ENCODE results near the gene MB21D2. TPM values are rescaled to one million over a fixed set of nuclear protein-coding genes. Genes with fewer than 3 reads are reported as not detected.
A peak's percentile ranks its signal among the peaks of the same experiment; 100 is the strongest.
"Not testable (repeated sequence)": the region's sequence is repeated elsewhere in the genome, so short reads cannot be mapped to it uniquely, and the experiment has no call there.

The MB21D2 gene
- total and polyA plus RNA-seq, 4 donors, result 3.3 to 5.3 (median 4.2) TPM

DNA sequence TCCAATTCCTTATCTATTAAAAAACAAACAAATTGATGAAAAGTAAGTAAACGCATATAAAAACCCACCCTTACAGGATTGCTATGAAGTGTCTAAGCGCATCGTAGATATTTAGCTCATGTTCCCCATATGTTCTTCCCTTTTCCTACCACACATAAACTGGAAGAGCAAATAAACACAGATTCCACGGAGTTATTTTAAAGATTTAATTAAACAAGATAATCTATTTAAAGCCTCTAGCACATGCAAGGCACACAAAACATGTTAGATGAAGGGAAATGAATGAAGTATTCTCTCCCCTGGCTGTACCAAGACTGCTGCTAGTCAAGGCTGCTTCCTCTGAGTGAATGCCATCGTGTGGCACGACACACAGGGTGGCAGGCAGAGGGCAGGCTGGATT lies 111.9 kb downstream of the MB21D2 start:
- Histone ChIP-seq H3K9me3 (ENCODE audit: control insufficient read depth, low read length) (no peaks in the 10 kb centered on the region), H3K4me3 (ENCODE audit: low read length in 2 of 2) (no peak overlapping the region), H3K36me3 (ENCODE audit: control insufficient read depth in 1 of 2, insufficient read depth in 2 of 2, low read length in 1 of 2) (no peaks in the 10 kb centered on the region), H3K27ac (ENCODE audit: low read depth in 1 of 2, low read length in 2 of 2) (no peak overlapping the region), H3K4me1 (ENCODE audit: control insufficient read depth in 1 of 2, insufficient read depth in 2 of 2, low read length in 2 of 2) (no peaks in the 10 kb centered on the region), H3K27me3 (ENCODE audit: control insufficient read depth in 1 of 2, insufficient read depth in 2 of 2, low read length in 1 of 2) (no peaks in the 10 kb centered on the region)
- 91 to 94% methylated on average over 6 of the region's 6 CpGs for WGBS, 2 donors
- DNase-seq (no peak), ATAC-seq (ENCODE audit: low FRiP score) (no peak)
- intact Hi-C loops (cut with DNase I), result no loop called here

GRCh38 chr3:192804502-192804901 lies 113.2 kb downstream of the MB21D2 start:
- H3K27me3 ChIP-seq (ENCODE audit: control insufficient read depth in 1 of 2, insufficient read depth in 2 of 2, low read length in 1 of 2), result no peaks in the 10 kb centered on the region
- H3K36me3 ChIP-seq (ENCODE audit: control insufficient read depth in 1 of 2, insufficient read depth in 2 of 2, low read length in 1 of 2), result no peaks in the 10 kb centered on the region
- H3K27ac ChIP-seq (ENCODE audit: low read depth in 1 of 2, low read length in 2 of 2), result no peak overlapping the region
- H3K4me1 ChIP-seq (ENCODE audit: control insufficient read depth in 1 of 2, insufficient read depth in 2 of 2, low read length in 2 of 2), result no peaks in the 10 kb centered on the region
- H3K9me3 ChIP-seq (ENCODE audit: control insufficient read depth, low read length), result no peaks in the 10 kb centered on the region
- H3K4me3 ChIP-seq (ENCODE audit: low read length in 2 of 2), result no peak overlapping the region
- no peak for DNase-seq
- intact Hi-C loops (cut with DNase I), result no loop called here
- no peak for ATAC-seq (ENCODE audit: low FRiP score)
- 78 to 87% methylated on average over 2 of the region's 2 CpGs for WGBS, 2 donors

DNA sequence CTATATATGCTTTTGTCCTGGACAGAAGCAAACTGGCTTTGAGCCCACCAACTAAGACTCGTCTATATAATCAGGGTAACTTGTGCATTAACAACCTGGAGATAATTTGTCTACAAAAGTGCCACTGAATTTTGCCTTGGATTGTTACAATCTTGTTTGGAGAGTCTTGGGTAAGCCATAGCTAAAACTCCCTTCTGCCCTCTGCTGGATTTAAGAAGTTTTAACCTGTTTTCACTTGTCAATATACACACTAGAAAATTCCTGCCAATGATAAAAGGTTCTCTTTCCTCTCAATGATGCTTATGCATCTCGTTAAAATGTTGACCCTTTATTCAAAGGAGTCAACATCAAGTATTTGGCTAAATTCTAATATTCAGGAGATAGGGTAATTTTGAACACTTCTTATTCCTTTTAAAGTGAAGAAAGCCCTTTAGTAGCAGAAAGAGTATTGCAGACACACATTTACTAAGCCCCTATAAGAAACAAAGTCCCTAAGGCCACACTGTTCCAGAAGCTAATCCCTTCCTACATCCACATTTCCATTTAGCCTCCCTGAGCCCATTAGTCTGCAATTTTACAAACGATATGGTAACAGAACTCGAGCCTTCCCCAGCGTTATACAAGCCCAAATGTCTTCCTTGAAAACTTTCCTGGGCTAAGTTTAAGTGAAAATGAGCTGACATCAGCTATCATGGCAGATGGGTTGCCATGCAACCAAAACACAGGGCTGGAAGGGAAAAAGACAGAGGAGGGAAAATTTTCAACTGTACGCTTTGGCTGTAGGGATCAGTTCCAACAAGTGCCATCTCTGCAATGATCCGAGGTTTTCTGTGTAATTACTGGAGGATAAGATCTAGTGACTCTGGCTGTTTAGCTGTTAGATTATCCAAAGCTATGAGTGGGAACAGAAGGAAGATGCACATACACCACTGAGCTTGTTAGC lies 114.4 kb downstream of the MB21D2 start:
- Histone ChIP-seq H3K4me1 (ENCODE audit: control insufficient read depth in 1 of 2, insufficient read depth in 2 of 2, low read length in 2 of 2) (no peaks in the 10 kb centered on the region), H3K4me3 (ENCODE audit: low read length in 2 of 2) (no peak overlapping the region), H3K36me3 (ENCODE audit: control insufficient read depth in 1 of 2, insufficient read depth in 2 of 2, low read length in 1 of 2) (no peaks in the 10 kb centered on the region), H3K27me3 (ENCODE audit: control insufficient read depth in 1 of 2, insufficient read depth in 2 of 2, low read length in 1 of 2) (no peaks in the 10 kb centered on the region), H3K9me3 (ENCODE audit: control insufficient read depth, low read length) (no peaks in the 10 kb centered on the region), H3K27ac (ENCODE audit: low read depth in 1 of 2, low read length in 2 of 2) (no peak overlapping the region)
- intact Hi-C loops (cut with DNase I), result loop anchor here (1.0 to 2.0 kb wide), 2 partner anchors 236 to 237 kb away; no protein-coding TSS in a partner anchor
- DNase-seq, result no peak
- WGBS, 2 donors, result 60% methylated on average over 7 of the region's 7 CpGs
- no peak for ATAC-seq (ENCODE audit: low FRiP score)

DNA sequence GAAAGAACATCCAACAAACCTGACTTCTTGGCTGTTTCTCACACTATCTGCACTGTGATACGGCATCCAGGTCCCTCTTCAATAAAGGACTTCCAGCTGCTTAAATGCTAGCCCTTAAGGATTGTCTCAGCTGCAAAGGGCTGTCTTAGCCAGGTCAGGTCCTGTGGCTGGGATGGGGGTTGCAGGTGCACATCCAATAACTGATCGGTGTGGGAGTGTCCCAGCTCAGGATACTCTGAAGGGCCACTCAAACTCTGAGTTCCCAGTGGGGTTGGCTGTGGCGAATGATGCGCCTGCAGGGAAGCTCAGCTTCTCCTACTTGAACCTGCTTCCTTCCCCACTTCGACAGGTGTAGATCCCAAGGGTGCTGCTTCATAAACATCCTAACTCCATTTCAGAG lies 115.7 kb downstream of the MB21D2 start:
- intact Hi-C loops (cut with DNase I), result loop anchor here (1.0 to 2.0 kb wide), 2 partner anchors 235 to 236 kb away; no protein-coding TSS in a partner anchor
- Histone ChIP-seq H3K27ac (ENCODE audit: low read depth in 1 of 2, low read length in 2 of 2) (no peak overlapping the region), H3K36me3 (ENCODE audit: control insufficient read depth in 1 of 2, insufficient read depth in 2 of 2, low read length in 1 of 2) (no peaks in the 10 kb centered on the region), H3K4me1 (ENCODE audit: control insufficient read depth in 1 of 2, insufficient read depth in 2 of 2, low read length in 2 of 2) (no peaks in the 10 kb centered on the region), H3K9me3 (ENCODE audit: control insufficient read depth, low read length) (no peaks in the 10 kb centered on the region), H3K4me3 (ENCODE audit: low read length in 2 of 2) (no peak overlapping the region), H3K27me3 (ENCODE audit: control insufficient read depth in 1 of 2, insufficient read depth in 2 of 2, low read length in 1 of 2) (no peaks in the 10 kb centered on the region)
- ATAC-seq (ENCODE audit: low FRiP score) (peak; percentile 52), DNase-seq (no peak)
- whole genome bisulfite sequencing, 2 donors, result 82 to 86% methylated on average over 5 of the region's 5 CpGs

DNA sequence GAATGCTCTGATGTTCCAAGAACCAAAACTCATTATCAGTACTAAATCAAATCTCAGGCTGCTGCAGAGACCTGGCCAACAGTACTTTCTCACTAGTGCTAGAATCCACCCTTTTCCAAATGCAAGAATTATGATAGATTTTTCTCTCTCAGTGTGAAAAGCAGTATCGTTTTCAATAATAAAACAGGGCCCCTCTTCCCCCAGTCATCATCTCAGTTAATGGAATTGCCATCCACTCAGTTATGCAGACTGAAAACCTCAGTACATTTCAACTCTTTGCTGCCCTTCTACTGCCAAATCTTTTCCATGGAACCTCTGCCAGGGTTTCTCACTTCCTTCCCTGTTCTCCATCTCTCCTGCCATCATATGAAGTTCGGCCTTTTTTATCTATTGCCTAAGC lies 117.9 kb downstream of the MB21D2 start:
- WGBS, 2 donors, result 85% methylated on average over 2 of the region's 2 CpGs
- no peaks in the 10 kb centered on the region for H3K36me3 ChIP-seq (ENCODE audit: control insufficient read depth in 1 of 2, insufficient read depth in 2 of 2, low read length in 1 of 2)
- no peak for DNase-seq
- no peak overlapping the region for H3K27ac ChIP-seq (ENCODE audit: low read depth in 1 of 2, low read length in 2 of 2)
- H3K27me3 ChIP-seq (ENCODE audit: control insufficient read depth in 1 of 2, insufficient read depth in 2 of 2, low read length in 1 of 2), result no peaks in the 10 kb centered on the region
- ATAC-seq (ENCODE audit: low FRiP score), result no peak
- H3K9me3 ChIP-seq (ENCODE audit: control insufficient read depth, low read length), result no peaks in the 10 kb centered on the region
- H3K4me3 ChIP-seq (ENCODE audit: low read length in 2 of 2), result no peak overlapping the region
- H3K4me1 ChIP-seq (ENCODE audit: control insufficient read depth in 1 of 2, insufficient read depth in 2 of 2, low read length in 2 of 2), result no peaks in the 10 kb centered on the region
- intact Hi-C loops (cut with DNase I), result no loop called here

- intact Hi-C loops (cut with DNase I), result no loop called here
- WGBS, 2 donors, result 17 to 19% methylated on average over 6 of the region's 6 CpGs
- no peaks in the 10 kb centered on the region for H3K36me3 ChIP-seq (ENCODE audit: control insufficient read depth in 1 of 2, insufficient read depth in 2 of 2, low read length in 1 of 2)
These were observed 122.6 kb downstream of the MB21D2 start for GRCh38 chr3:192795021-192795420.

GRCh38 chr3:192794216-192794615 lies 123.4 kb downstream of the MB21D2 start:
- intact Hi-C loops (cut with DNase I), result no loop called here
- no peaks in the 10 kb centered on the region for H3K4me1 ChIP-seq (ENCODE audit: control insufficient read depth in 1 of 2, insufficient read depth in 2 of 2, low read length in 2 of 2)
- no peaks in the 10 kb centered on the region for H3K27me3 ChIP-seq (ENCODE audit: control insufficient read depth in 1 of 2, insufficient read depth in 2 of 2, low read length in 1 of 2)
- no peaks in the 10 kb centered on the region for H3K36me3 ChIP-seq (ENCODE audit: control insufficient read depth in 1 of 2, insufficient read depth in 2 of 2, low read length in 1 of 2)
- ATAC-seq (ENCODE audit: low FRiP score) (no peak), DNase-seq (no peak)
- H3K27ac ChIP-seq (ENCODE audit: low read depth in 1 of 2, low read length in 2 of 2), result no peak overlapping the region
- H3K9me3 ChIP-seq (ENCODE audit: control insufficient read depth, low read length), result no peaks in the 10 kb centered on the region
- no peak overlapping the region for H3K4me3 ChIP-seq (ENCODE audit: low read length in 2 of 2)
- 92% methylated on average over 3 of the region's 3 CpGs for WGBS, 2 donors

More at GRCh38 chr3:192795021-192795420, 122.6 kb downstream of the MB21D2 start:
- Histone ChIP-seq H3K4me1 (ENCODE audit: control insufficient read depth in 1 of 2, insufficient read depth in 2 of 2, low read length in 2 of 2) (no peaks in the 10 kb centered on the region), H3K27me3 (ENCODE audit: control insufficient read depth in 1 of 2, insufficient read depth in 2 of 2, low read length in 1 of 2) (no peaks in the 10 kb centered on the region), H3K9me3 (ENCODE audit: control insufficient read depth, low read length) (no peaks in the 10 kb centered on the region), H3K27ac (ENCODE audit: low read depth in 1 of 2, low read length in 2 of 2) (no peak overlapping the region), H3K4me3 (ENCODE audit: low read length in 2 of 2) (no peak overlapping the region)
- ATAC-seq (ENCODE audit: low FRiP score) (no peak), DNase-seq (no peak)

- H3K9me3 ChIP-seq (ENCODE audit: control insufficient read depth, low read length); H3K27me3 ChIP-seq (ENCODE audit: control insufficient read depth in 1 of 2, insufficient read depth in 2 of 2, low read length in 1 of 2); H3K27ac ChIP-seq (ENCODE audit: low read depth in 1 of 2, low read length in 2 of 2); intact Hi-C loops (cut with DNase I); H3K36me3 ChIP-seq (ENCODE audit: control insufficient read depth in 1 of 2, insufficient read depth in 2 of 2, low read length in 1 of 2); ATAC-seq (ENCODE audit: low FRiP score); H3K4me3 ChIP-seq (ENCODE audit: low read length in 2 of 2); H3K4me1 ChIP-seq (ENCODE audit: control insufficient read depth in 1 of 2, insufficient read depth in 2 of 2, low read length in 2 of 2); DNase-seq: not testable (repeated sequence)
- 91 to 92% methylated on average over 36 to 57 of the region's 57 CpGs for WGBS, 2 donors
These were observed 128.7 kb downstream of the MB21D2 start for GRCh38 chr3:192788816-192789515.

Measured in aorta (tissue), 5 donors.